K562 (cell line): Measurements from ENCODE around the gene MYH11. TPM values are rescaled to one million over a fixed set of nuclear protein-coding genes. Genes with fewer than 3 reads are reported as not detected.

Source experiments
- ATAC-seq: fragments of 200-7000 bp; cut with Tn5 transposase; 3 replicates; pipeline ENCODE4 v1.9.1; 2020; ENCODE audit warnings: moderate library complexity
- BruUV-seq: library from RNA; stranded (reverse); fragments of 400-500 nt; replicated peaks from 2 replicates; lab custom pipeline; 2021; lab: Mats Ljungman, UMichigan
- CTCF ChIA-PET: fragments of 300-600 bp; formaldehyde crosslinking; extraction: SDS; loops from one replicate; lab custom pipeline; 2021; ENCODE audit warnings: low intra/inter-chr PET ratio; lab: Yijun Ruan, JAX
- POLR2A ChIA-PET: fragments of 300-600, 350-650 bp; sonication (Branson Sonifier 250); formaldehyde crosslinking; extraction: SDS; loops from one replicate; lab custom pipeline; 2021; ENCODE audit warnings: antibody characterized with exemption, inconsistent platforms; lab: Yijun Ruan, JAX
- DNase-seq, 4 experiments: peaks; one replicate each; pipeline versions ENCODE4 v3.0.0 to v3.0.0-alpha.2; 2011 to 2018; ENCODE audit warnings: low spot score in 3 of 4, mixed read lengths in 3 of 4; ENCODE audit errors: extremely low read depth in 1 of 4
- FAIRE-seq: peaks from 2 replicates; lab custom pipeline; 2011; peaks lifted over from hg19 to GRCh38; lab: Jason Lieb, UNC
- H2AFZ ChIP-seq: 2 replicates; pipeline ENCODE4 v1.6.0; 2011; ENCODE audit warnings: low read depth, low read length, control low read depth, inconsistent platforms
- H3K27ac ChIP-seq: fragments of 200-600 bp; 3 replicates; pipeline ENCODE4 v1.8.0; 2011; ENCODE audit warnings: low read depth, mild to moderate bottlenecking, control low read depth, inconsistent platforms, low read length, moderate library complexity, mixed read lengths; ENCODE audit errors: extremely low read depth
- H3K27me3 ChIP-seq, 2 experiments: fragments of 300-600 bp in 1 of 2; 2 replicates in 1 of 2; 3 replicates in 1 of 2; pipeline versions ENCODE4 v1.6.0 to v1.8.0; 2011; ENCODE audit warnings: inconsistent platforms in 2 of 2, low read length in 2 of 2, mild to moderate bottlenecking in 1 of 2, mixed read lengths in 1 of 2, moderate library complexity in 1 of 2; ENCODE audit not compliant: control insufficient read depth in 2 of 2, insufficient read depth in 2 of 2
- H3K36me3 ChIP-seq: fragments of 300-600 bp; 3 replicates; pipeline ENCODE4 v1.8.0; 2011; ENCODE audit warnings: mild to moderate bottlenecking, low read length, inconsistent platforms; ENCODE audit not compliant: control insufficient read depth, insufficient read depth
- H3K4me1 ChIP-seq, 2 experiments: fragments of 200-600 bp in 1 of 2; replicated peaks in 1 of 2; 2 replicates in 1 of 2; 3 replicates in 1 of 2; pipeline versions ENCODE4 v1.5.1 to v1.8.0; 2011; ENCODE audit warnings: inconsistent platforms in 2 of 2, low read length in 2 of 2, mild to moderate bottlenecking in 1 of 2, mixed read lengths in 1 of 2, moderate library complexity in 1 of 2; ENCODE audit not compliant: control insufficient read depth in 2 of 2, insufficient read depth in 2 of 2
- H3K4me2 ChIP-seq: 2 replicates; pipeline ENCODE4 v1.6.1; 2011; ENCODE audit warnings: low read length, control low read depth, inconsistent platforms, mixed read lengths; ENCODE audit not compliant: insufficient read depth
- H3K4me3 ChIP-seq: fragments of 200-600 bp; sonication (generic), shearing (Covaris generic); 2 replicates; pipeline ENCODE4 v1.5.1; 2016; ENCODE audit warnings: control low read depth, inconsistent platforms
- H3K79me2 ChIP-seq: fragments of 200-600 bp; 3 replicates; pipeline ENCODE4 v1.8.0; 2011; ENCODE audit warnings: low read length, inconsistent platforms; ENCODE audit not compliant: control insufficient read depth, insufficient read depth
- H3K9ac ChIP-seq, 2 experiments: 2 replicates each; pipeline versions ENCODE4 v1.6.0 to v1.6.1; 2011; ENCODE audit warnings: low read depth in 2 of 2, low read length in 2 of 2, control low read depth in 1 of 2, inconsistent platforms in 1 of 2, mild to moderate bottlenecking in 1 of 2, mixed read lengths in 1 of 2; ENCODE audit not compliant: insufficient read depth in 1 of 2
- H3K9me1 ChIP-seq: one replicate; pipeline ENCODE4 v1.6.0; 2011; ENCODE audit warnings: inconsistent platforms, mild to moderate bottlenecking, low read length, moderate library complexity; ENCODE audit not compliant: control insufficient read depth, insufficient read depth
- H3K9me3 ChIP-seq: replicated peaks from 2 replicates; pipeline ENCODE4 v1.5.1; 2011; ENCODE audit warnings: low read depth, low read length, inconsistent platforms; ENCODE audit not compliant: control insufficient read depth, insufficient read depth
- H4K20me1 ChIP-seq: replicated peaks from 2 replicates; pipeline ENCODE4 v1.6.1; 2011; ENCODE audit warnings: low read length, inconsistent platforms, mixed read lengths; ENCODE audit not compliant: control insufficient read depth, insufficient read depth
- WGBS: fragments of 100-300 bp; shearing (Covaris generic); methylation state at CpG from one replicate; pipeline ENCODE4 v1.1.6; 2016; ENCODE audit warnings: low coverage, mixed read lengths; ENCODE audit not compliant: insufficient coverage; ENCODE audit errors: missing lambda C conversion rate; 5-methylcytosine and 5-hydroxymethylcytosine counted together
- in situ Hi-C: fragments of 300-500 bp; cut with MboI; formaldehyde crosslinking; loops from 4 replicates; pipeline ENCODE4 v1.15.0; 2018; ENCODE audit warnings: inconsistent platforms, mixed read lengths
- intact Hi-C: fragments of 100-400 bp; cut with micrococcal nuclease; formaldehyde crosslinking; loops from 2 replicates; pipeline ENCODE4 v1.14.2; 2022
- polyA plus RNA-seq, 8 experiments: library from polyadenylated mRNA; depleted of rRNA in 4 of 8; stranded (reverse) in 5 of 8; unstranded in 3 of 8; fragments of >200 nt; fragmentation: Nextera tagmentation in 2 of 8; fragmentation: Illumina TruSeq in 1 of 8; extraction: Ambion mirVana in 2 of 8; extraction: Trizol in 1 of 8; gene quantifications; 2 replicates each; pipeline versions ENCODE4 v1.2.1 to v1.2.3, GENCODE V29; 2011 to 2014; ENCODE audit warnings: inconsistent platforms in 1 of 8, missing spikeins in 1 of 8
- total RNA-seq, 7 experiments: library from RNA; depleted of rRNA in 6 of 7; stranded (reverse); fragments of >200 nt in 6 of 7; fragmentation: Illumina TruSeq in 2 of 7; extraction: Trizol in 2 of 7; gene quantifications; 2 replicates each; pipeline versions ENCODE4 v1.2.1 to v1.2.3, GENCODE V29; 2011 to 2021; ENCODE audit warnings: low replicate concordance in 1 of 7
- TF ChIP-seq, protein P1 (sequence below): sonication (generic); formaldehyde crosslinking; IDR thresholded peaks from 2 replicates; pipeline ENCODE4 v1.8.1; 2023; ENCODE audit warnings: mild to moderate bottlenecking, missing genetic modification reagents
- TF ChIP-seq, protein P2 (sequence below): fragments of 200-400 bp; formaldehyde crosslinking; IDR thresholded peaks from 2 replicates; pipeline ENCODE4 v1.6.1; 2017; ENCODE audit warnings: mild to moderate bottlenecking, low read depth, low read length, moderate library complexity

The MYH11 gene
- total and polyA plus RNA-seq, 9 of the 15 experiments (the other 6 are each of a cell fraction or from before 2014, with no cell fraction given): 0.05 to 0.47 (median 0.08) TPM; not detected in 5

DNA sequence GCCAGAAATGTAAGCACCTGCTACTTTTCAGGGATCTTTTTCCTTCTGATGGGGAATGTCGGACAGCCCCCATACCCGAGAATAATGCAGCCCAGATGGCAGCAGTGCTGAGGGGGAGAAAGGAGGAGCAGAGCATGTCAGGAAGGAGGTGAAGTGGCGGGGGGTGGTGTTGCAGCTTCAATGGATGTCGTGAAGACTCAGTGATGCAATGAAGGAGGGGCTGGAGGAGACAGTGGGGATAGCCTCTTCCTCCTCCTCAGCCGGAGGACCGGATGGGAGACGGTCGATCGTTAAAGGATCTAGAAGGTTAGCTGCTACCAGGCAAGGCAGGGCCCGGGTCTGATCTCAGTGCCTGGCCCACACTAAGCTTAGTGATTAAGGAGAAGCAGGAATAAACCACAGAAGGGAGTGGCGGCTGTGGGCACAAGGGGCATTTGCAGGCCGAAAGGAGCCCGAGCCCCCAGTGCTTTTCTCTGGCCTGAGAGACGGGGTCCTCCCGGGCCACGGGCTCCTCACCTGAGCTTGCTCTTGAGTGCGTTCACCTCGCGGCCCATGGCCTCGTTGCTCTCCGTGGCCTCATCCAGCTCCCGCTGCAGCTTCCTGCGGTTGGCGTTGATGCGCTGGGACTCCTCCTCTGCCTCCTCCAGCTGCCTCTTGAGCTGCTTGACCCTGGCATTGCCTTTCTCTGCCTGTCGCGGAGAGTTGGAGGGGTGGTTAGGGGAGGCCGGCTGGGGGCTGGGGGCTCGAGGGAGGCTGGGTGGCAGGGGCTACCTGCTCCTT is 142.2 kb downstream of the MYH11 start:
- H3K9ac ChIP-seq: no peak overlapping the region
- intact Hi-C loops (no loop called here), in situ Hi-C loops (no loop called here)
- CTCF ChIA-PET: no interaction called here
- no peak overlapping the region for H3K4me3 ChIP-seq
- no peaks in the 10 kb centered on the region for H4K20me1 ChIP-seq
- TF ChIP-seq, protein P1, sequence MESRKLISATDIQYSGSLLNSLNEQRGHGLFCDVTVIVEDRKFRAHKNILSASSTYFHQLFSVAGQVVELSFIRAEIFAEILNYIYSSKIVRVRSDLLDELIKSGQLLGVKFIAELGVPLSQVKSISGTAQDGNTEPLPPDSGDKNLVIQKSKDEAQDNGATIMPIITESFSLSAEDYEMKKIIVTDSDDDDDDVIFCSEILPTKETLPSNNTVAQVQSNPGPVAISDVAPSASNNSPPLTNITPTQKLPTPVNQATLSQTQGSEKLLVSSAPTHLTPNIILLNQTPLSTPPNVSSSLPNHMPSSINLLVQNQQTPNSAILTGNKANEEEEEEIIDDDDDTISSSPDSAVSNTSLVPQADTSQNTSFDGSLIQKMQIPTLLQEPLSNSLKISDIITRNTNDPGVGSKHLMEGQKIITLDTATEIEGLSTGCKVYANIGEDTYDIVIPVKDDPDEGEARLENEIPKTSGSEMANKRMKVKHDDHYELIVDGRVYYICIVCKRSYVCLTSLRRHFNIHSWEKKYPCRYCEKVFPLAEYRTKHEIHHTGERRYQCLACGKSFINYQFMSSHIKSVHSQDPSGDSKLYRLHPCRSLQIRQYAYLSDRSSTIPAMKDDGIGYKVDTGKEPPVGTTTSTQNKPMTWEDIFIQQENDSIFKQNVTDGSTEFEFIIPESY: 0 out of 2 replicates have a peak, but pooled peaks have one; percentile 30
- TF ChIP-seq, protein P2, sequence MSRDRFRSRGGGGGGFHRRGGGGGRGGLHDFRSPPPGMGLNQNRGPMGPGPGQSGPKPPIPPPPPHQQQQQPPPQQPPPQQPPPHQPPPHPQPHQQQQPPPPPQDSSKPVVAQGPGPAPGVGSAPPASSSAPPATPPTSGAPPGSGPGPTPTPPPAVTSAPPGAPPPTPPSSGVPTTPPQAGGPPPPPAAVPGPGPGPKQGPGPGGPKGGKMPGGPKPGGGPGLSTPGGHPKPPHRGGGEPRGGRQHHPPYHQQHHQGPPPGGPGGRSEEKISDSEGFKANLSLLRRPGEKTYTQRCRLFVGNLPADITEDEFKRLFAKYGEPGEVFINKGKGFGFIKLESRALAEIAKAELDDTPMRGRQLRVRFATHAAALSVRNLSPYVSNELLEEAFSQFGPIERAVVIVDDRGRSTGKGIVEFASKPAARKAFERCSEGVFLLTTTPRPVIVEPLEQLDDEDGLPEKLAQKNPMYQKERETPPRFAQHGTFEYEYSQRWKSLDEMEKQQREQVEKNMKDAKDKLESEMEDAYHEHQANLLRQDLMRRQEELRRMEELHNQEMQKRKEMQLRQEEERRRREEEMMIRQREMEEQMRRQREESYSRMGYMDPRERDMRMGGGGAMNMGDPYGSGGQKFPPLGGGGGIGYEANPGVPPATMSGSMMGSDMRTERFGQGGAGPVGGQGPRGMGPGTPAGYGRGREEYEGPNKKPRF: no peak
- no peaks in the 10 kb centered on the region for H3K27me3 ChIP-seq
- H3K36me3 ChIP-seq: peaks cover 7% of the 10 kb centered on the region; the same call in 2 of the 3 replicates
- no peaks in the 10 kb centered on the region for H3K9me1 ChIP-seq
- H3K4me1 ChIP-seq: no peaks in the 10 kb centered on the region
- H3K79me2 ChIP-seq: no peaks in the 10 kb centered on the region
- ATAC-seq (no peak), DNase-seq (no peak), FAIRE-seq (no peak)
- H2AFZ ChIP-seq: no peak overlapping the region
- H3K4me2 ChIP-seq: no peak overlapping the region
- WGBS: 75% methylated on average over 21 of the region's 29 CpGs
- H3K9me3 ChIP-seq: no peaks in the 10 kb centered on the region
- POLR2A ChIA-PET: no interaction called here
- no TSS peak for BruUV-seq
- no peak overlapping the region for H3K27ac ChIP-seq
